GM18499 (cell line): ENCODE measurements around the gene PHF21B.
"Not testable (repeated sequence)": the region's sequence is repeated elsewhere in the genome, so short reads cannot be mapped to it uniquely, and the experiment has no call there.

Experiments used
- ATAC-seq: cut with Tn5 transposase; IDR thresholded peaks from one replicate; pipeline ENCODE4 v1.9.1; 2021; ENCODE audit warnings: moderate number of reproducible peaks; ENCODE audit not compliant: insufficient read depth, unreplicated experiment

PHF21B gene

GRCh38 chr22:44925465-44926123 lies 84.2 kb downstream of the PHF21B start:
- no peak for ATAC-seq

- no peak for ATAC-seq
These were observed 85.1 kb downstream of the PHF21B start for GRCh38 chr22:44924710-44925109.

- no peak for ATAC-seq
These were observed 85.7 kb downstream of the PHF21B start for GRCh38 chr22:44924098-44924497.

- not testable (repeated sequence) for ATAC-seq
These were observed 88.0 kb downstream of the PHF21B start for GRCh38 chr22:44921766-44922165.

GRCh38 chr22:44920183-44920582 lies 89.6 kb downstream of the PHF21B start:
- no peak for ATAC-seq

GRCh38 chr22:44919691-44920090 lies 90.1 kb downstream of the PHF21B start:
- no peak for ATAC-seq

- ATAC-seq, result no peak
These were observed 90.8 kb downstream of the PHF21B start for GRCh38 chr22:44918925-44919392.

GRCh38 chr22:44918166-44918924 lies 91.5 kb downstream of the PHF21B start:
- ATAC-seq, result no peak

GRCh38 chr22:44917372-44918165 lies 92.2 kb downstream of the PHF21B start:
- no peak for ATAC-seq

GRCh38 chr22:44916281-44917231 lies 93.2 kb downstream of the PHF21B start:
- ATAC-seq, result no peak

- ATAC-seq, result no peak
These were observed 94.4 kb downstream of the PHF21B start for GRCh38 chr22:44915441-44915840.

- ATAC-seq, result no peak
These were observed 95.6 kb downstream of the PHF21B start for GRCh38 chr22:44914026-44914721.

GRCh38 chr22:44913198-44913983 lies 96.4 kb downstream of the PHF21B start:
- no peak for ATAC-seq

GRCh38 chr22:44909241-44909640 lies 100.6 kb downstream of the PHF21B start:
- ATAC-seq, result no peak

GRCh38 chr22:44907765-44908737 lies 101.8 kb downstream of the PHF21B start:
- no peak for ATAC-seq

GRCh38 chr22:44906999-44907644 lies 102.7 kb downstream of the PHF21B start:
- no peak for ATAC-seq
